GM12864 (cell line): ENCODE data around the gene ZNF654.

Experiments
- DNase-seq: peaks from one replicate; pipeline ENCODE4 v3.0.0-alpha.2; 2011; ENCODE audit warnings: low read depth
- H3K4me3 ChIP-seq: 2 replicates; pipeline ENCODE4 v1.5.1; 2011; ENCODE audit warnings: mild to moderate bottlenecking, low read depth, low read length, control low read depth
- CTCF ChIP-seq: IDR thresholded peaks from 2 replicates; pipeline ENCODE4 v1.5.1; 2011; ENCODE audit warnings: low read depth, mild to moderate bottlenecking, moderate library complexity, low read length, control low read depth, inconsistent platforms; ENCODE audit errors: missing control alignments

ZNF654 gene

DNA sequence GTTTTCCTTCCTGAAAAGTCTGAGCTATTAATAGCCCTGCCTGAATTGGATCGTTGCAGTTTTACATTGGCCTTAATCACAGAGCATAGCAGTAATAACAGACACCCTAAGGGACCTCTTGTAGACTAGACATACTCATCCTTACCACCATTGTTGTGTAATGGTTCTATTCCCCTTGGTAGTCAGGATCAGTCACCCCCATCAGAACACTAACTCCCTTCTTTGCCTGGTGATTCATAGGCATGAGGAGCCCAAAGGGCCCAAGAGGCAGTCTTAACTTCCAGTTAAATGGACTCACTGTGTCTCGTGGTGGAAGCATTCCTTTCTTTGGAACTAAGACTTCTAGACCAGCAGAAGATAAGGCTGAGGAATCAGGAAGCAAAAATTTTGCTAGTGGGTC is 20.5 kb upstream of the ZNF654 start:
- no peak for TF ChIP-seq CTCF
- no peak overlapping the region for H3K4me3 ChIP-seq
- no peak for DNase-seq

GRCh38 chr3:88040529-88040928 is 18.5 kb upstream of the ZNF654 start:
- no peak for TF ChIP-seq CTCF
- no peak overlapping the region for H3K4me3 ChIP-seq
- DNase-seq, result no peak

- TF ChIP-seq CTCF, result peak; percentile 17
- no peak overlapping the region for H3K4me3 ChIP-seq
- no peak for DNase-seq
Observed at GRCh38 chr3:88041005-88041404, 18.1 kb upstream of the ZNF654 start.

DNA sequence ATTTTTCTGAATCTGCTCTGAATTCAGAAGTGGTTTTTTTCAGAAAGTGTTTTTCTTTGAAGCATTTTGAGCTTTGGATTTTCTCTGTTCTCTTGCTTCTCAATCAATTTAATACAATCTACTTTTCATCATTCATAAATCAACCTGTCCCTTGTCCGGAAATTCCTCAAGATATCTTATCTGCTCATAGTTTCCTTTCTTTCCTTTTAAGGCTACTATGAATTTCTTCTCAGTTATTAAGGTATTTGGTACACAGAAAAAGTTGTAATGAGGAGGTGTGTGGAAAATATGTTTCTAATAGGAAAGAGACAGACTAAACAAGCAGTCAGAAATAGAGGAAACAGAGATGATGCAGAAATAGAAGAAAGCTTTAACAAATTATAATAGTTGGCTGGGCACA is 14.6 kb upstream of the ZNF654 start:
- no peak for DNase-seq
- H3K4me3 ChIP-seq, result no peak overlapping the region

DNA sequence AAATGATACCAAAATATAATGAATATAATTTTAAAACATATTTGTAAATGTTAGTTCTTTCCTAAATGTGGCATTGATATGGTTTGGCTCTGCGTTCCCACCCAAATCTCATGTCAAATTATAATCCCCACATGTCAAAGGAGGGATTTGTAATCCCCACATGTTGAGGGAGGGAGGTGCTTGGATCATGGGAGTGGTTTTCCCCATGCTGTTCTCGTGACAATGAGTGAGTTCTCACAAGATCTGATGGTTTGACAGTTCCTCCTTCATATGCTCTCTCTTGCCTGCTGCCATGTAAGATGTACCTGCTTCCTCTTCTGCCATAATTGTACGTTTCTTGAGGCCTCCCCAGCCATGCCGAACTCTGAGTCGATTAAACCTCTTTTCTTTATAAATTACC is 12.3 kb upstream of the ZNF654 start:
- TF ChIP-seq CTCF, result no peak
- no peak for DNase-seq
- H3K4me3 ChIP-seq, result no peak overlapping the region

More for the DNA sequence above, 14.6 kb upstream of the ZNF654 start:
- TF ChIP-seq CTCF, result no peak

GRCh38 chr3:88057630-88058305 is 1.3 kb upstream of the ZNF654 start:
- TF ChIP-seq CTCF, result no peak
- DNase-seq, result no peak
- H3K4me3 ChIP-seq, result peak overlapping the region; percentile 64

- TF ChIP-seq CTCF, result no peak
- DNase-seq, result no peak
- peak overlapping the region; percentile 64 for H3K4me3 ChIP-seq
Observed at GRCh38 chr3:88058306-88058580, 812 bp upstream of the ZNF654 start.
